ENCODE measurements around the gene TTC3. TPM values are rescaled to one million over a fixed set of nuclear protein-coding genes. Genes with fewer than 3 reads are reported as not detected.

TTC3 gene
- total RNA-seq = 10 to 100 TPM; 70.2 to 74.0 TPM

GRCh38 chr21:37072988-37073416 lies at the start of gene TTC3, which contains the start of gene PIGP:
Gene TTC3, plus strand, starts transcription at chr21:37073254. Its CDS starts 14,004 bp downstream, at chr21:37087258.
Gene PIGP, minus strand, starts transcription at chr21:37073071. Its CDS starts 556 bp downstream, at chr21:37072515.
- H3K4me1 Mint-ChIP-seq (ENCODE audit: low read depth) = peaks cover 39% of the 10 kb centered on the region
- no peak for TF ChIP-seq CTCF (IDR thresholded peaks at IDR 0.05)
- CTCF ChIA-PET = no interaction called here

GRCh38 chr21:37026499-37026898 lies 46.6 kb upstream of the TTC3 start:
- intact Hi-C loops (cut with micrococcal nuclease) = no loop called here
- no peak for TF ChIP-seq CTCF (IDR thresholded peaks at IDR 0.05)
- H3K27ac Mint-ChIP-seq = no peak overlapping the region
- ATAC-seq (no peak), DNase-seq (no peak)
- H3K27me3 Mint-ChIP-seq = no peaks in the 10 kb centered on the region
- H3K9me3 Mint-ChIP-seq = no peaks in the 10 kb centered on the region
- no peaks in the 10 kb centered on the region for H3K36me3 Mint-ChIP-seq (ENCODE audit: low read depth)
- CTCF ChIA-PET = interaction anchor here (1.1 to 1.7 kb wide), 3 partner anchors 15 to 396 kb away, joined by 3 to 4 read pairs (median 4); no protein-coding TSS in a partner anchor
- H3K4me1 Mint-ChIP-seq (ENCODE audit: low read depth) = no peaks in the 10 kb centered on the region
- POLR2A ChIA-PET = interaction anchor here (0.6 to 1.4 kb wide), 2 partner anchors 15 to 1606 kb away, joined by 3 read pairs; no protein-coding TSS in a partner anchor
- H3K4me3 Mint-ChIP-seq = no peak overlapping the region

More at GRCh38 chr21:37072988-37073416, at the start of gene TTC3, which contains the start of gene PIGP:
- POLR2A ChIA-PET = interaction anchor here (1.3 kb wide), 1 partner anchor 491 kb away, joined by 3 read pairs; no protein-coding TSS in a partner anchor
- Mint-ChIP-seq H3K27me3 (no peaks in the 10 kb centered on the region), H3K4me3 (peak within 1 kb of the TSS; percentile 94), H3K36me3 (ENCODE audit: low read depth) (peaks cover 24% of the 10 kb centered on the region), H3K9me3 (peaks cover under 1% of the 10 kb centered on the region), H3K27ac (peak within 1 kb of the TSS; percentile 92)
- DNase-seq (peak; percentile 93), ATAC-seq (peak; percentile 73)
- intact Hi-C loops (cut with micrococcal nuclease) = loop anchor here (10.0 kb wide), 1 partner anchor 88 kb away; no protein-coding TSS in a partner anchor

GRCh38 chr21:37028570-37028969 lies 44.5 kb upstream of the TTC3 start:
- DNase-seq (no peak), ATAC-seq (no peak)
- Mint-ChIP-seq H3K27me3 (no peaks in the 10 kb centered on the region), H3K4me3 (no peak overlapping the region), H3K27ac (no peak overlapping the region), H3K9me3 (no peaks in the 10 kb centered on the region), H3K36me3 (ENCODE audit: low read depth) (no peaks in the 10 kb centered on the region), H3K4me1 (ENCODE audit: low read depth) (no peaks in the 10 kb centered on the region)
- POLR2A ChIA-PET = no interaction called here
- CTCF ChIA-PET = no interaction called here
- no peak for TF ChIP-seq CTCF (IDR thresholded peaks at IDR 0.05)
- intact Hi-C loops (cut with micrococcal nuclease) = no loop called here

GRCh38 chr21:37030864-37031263 lies 42.2 kb upstream of the TTC3 start:
- ATAC-seq (no peak), DNase-seq (no peak)
- Mint-ChIP-seq H3K4me3 (no peak overlapping the region), H3K36me3 (ENCODE audit: low read depth) (no peaks in the 10 kb centered on the region), H3K4me1 (ENCODE audit: low read depth) (no peaks in the 10 kb centered on the region), H3K9me3 (no peaks in the 10 kb centered on the region), H3K27me3 (no peaks in the 10 kb centered on the region), H3K27ac (no peak overlapping the region)
- TF ChIP-seq CTCF (IDR thresholded peaks at IDR 0.05) = no peak
- CTCF ChIA-PET = interaction anchor here (1.0 kb wide), 1 partner anchor 21 kb away, joined by 3 read pairs; no protein-coding TSS in a partner anchor
- intact Hi-C loops (cut with micrococcal nuclease) = no loop called here
- POLR2A ChIA-PET = no interaction called here

GRCh38 chr21:37032293-37032692 lies 40.8 kb upstream of the TTC3 start:
- H3K9me3 Mint-ChIP-seq = no peaks in the 10 kb centered on the region
- TF ChIP-seq CTCF (IDR thresholded peaks at IDR 0.05) = no peak
- ATAC-seq = no peak

More at GRCh38 chr21:37032293-37032692, 40.8 kb upstream of the TTC3 start:
- no peak overlapping the region for H3K4me3 Mint-ChIP-seq
- no peaks in the 10 kb centered on the region for H3K27me3 Mint-ChIP-seq
- H3K27ac Mint-ChIP-seq = no peak overlapping the region
- CTCF ChIA-PET = no interaction called here
- no peaks in the 10 kb centered on the region for H3K4me1 Mint-ChIP-seq (ENCODE audit: low read depth)
- no peak for DNase-seq
- intact Hi-C loops (cut with micrococcal nuclease) = no loop called here
- POLR2A ChIA-PET = no interaction called here
- no peaks in the 10 kb centered on the region for H3K36me3 Mint-ChIP-seq (ENCODE audit: low read depth)
